GM12873 (cell line): Measurements from ENCODE around the gene SLC25A6.

Experiments
- CTCF ChIP-seq: IDR thresholded peaks from 2 replicates; pipeline ENCODE4 v1.5.1; 2012; ENCODE audit warnings: low read depth, mild to moderate bottlenecking, moderate library complexity, low read length, control low read depth; ENCODE audit not compliant: insufficient read depth; ENCODE audit errors: missing control alignments

The SLC25A6 gene

GRCh38 chrX:1354036-1355019 lies 37.6 kb downstream of the SLC25A6 start:
- TF ChIP-seq CTCF: no peak

GRCh38 chrX:1351981-1352714 lies 39.8 kb downstream of the SLC25A6 start:
- no peak for TF ChIP-seq CTCF

DNA sequence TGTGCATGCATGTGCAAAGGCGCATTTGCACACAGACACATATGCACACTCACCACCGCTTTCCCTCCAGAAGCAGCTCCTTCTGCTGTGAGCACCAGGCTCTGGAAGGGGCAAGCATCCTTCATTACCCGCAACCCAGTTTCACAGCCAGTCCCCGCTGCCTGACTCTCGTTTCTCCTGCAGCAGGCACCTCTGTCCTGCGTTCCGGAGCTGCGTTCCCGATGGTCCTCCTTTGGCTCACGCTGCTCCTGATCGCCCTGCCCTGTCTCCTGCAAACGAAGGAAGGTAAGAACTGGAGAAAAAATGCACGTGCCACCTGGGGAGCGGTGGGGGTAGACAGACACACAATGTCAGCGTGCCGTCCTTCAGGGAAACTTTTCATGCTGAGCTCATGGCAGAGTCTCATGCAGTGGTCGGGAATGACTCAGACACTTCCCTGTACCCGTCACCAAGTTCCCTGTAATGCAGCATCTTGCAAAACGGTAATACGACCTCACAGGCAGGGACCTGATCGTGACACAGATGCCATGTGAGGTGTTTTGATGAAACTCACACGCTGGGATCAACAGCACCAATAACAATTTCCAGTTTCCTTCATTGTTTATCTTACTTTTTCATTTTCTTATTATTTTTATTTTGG lies 50.2 kb downstream of the SLC25A6 start:
- no peak for TF ChIP-seq CTCF

GRCh38 chrX:1336948-1337779 lies 54.7 kb downstream of the SLC25A6 start:
- TF ChIP-seq CTCF: no peak

DNA sequence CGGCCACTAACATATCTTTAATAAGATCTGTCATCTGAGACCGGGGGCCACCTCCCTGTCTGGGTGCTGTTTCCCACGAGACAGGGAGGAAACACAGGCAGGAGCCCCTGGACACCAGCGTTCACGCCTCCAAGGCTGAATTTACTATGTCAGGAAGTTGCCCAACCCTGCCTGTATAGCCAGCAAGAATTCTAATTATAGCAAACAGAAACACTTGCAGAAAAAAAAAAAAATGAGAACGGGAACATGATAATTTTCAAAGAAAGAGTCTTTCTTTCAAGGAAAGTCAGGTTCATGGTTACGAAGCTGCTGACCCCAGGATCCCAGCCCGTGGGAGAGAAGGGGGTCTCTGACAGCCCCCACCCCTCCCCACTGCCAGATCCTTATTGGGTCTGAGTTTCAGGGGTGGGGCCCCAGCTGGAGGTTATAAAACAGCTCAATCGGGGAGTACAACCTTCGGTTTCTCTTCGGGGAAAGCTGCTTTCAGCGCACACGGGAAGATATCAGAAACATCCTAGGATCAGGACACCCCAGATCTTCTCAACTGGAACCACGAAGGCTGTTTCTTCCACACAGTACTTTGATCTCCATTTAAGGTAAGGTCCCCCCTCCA lies 55.5 kb downstream of the SLC25A6 start, which contains the start of gene IL3RA:
TSS of gene IL3RA (plus strand) at position 455 of the 613 bp plus-strand sequence. CDS start 4,981 bp downstream, outside the sequence.
- no peak for TF ChIP-seq CTCF
